Activated CD4-positive, alpha-beta T cell treated with anti-CD3 and anti-CD28 coated beads, Interleukin-2, Interleukin-4, amounts not matched to agents 100 ng/mL and 50 ng/mL, durations not matched to agents 16 hours and 8 hours (primary cell): Measurements from ENCODE around the gene CSTPP1.
A peak's percentile ranks its signal among the peaks of the same experiment; 100 is the strongest.

ENCODE experiments used
- DNase-seq: peaks from one replicate; pipeline ENCODE4 v3.0.0-alpha.2; 2020; ENCODE audit warnings: low spot score

The CSTPP1 gene

GRCh38 chr11:47132981-47133380 lies 196.4 kb downstream of the CSTPP1 start:
- DNase-seq: no peak

GRCh38 chr11:47136327-47136726 lies 199.8 kb downstream of the CSTPP1 start:
- no peak for DNase-seq

- DNase-seq: no peak
These were observed 200.4 kb downstream of the CSTPP1 start for GRCh38 chr11:47136921-47137320.

GRCh38 chr11:47137476-47137875 lies 200.9 kb downstream of the CSTPP1 start:
- no peak for DNase-seq

GRCh38 chr11:47139878-47140277 lies 203.3 kb downstream of the CSTPP1 start:
- DNase-seq: no peak

- DNase-seq: no peak
These were observed 206.8 kb downstream of the CSTPP1 start for GRCh38 chr11:47143322-47143721.

- DNase-seq: no peak
These were observed 208.0 kb downstream of the CSTPP1 start for GRCh38 chr11:47144541-47144940.

GRCh38 chr11:47147250-47147649 lies 210.7 kb downstream of the CSTPP1 start:
- no peak for DNase-seq

- DNase-seq: no peak
These were observed 211.1 kb downstream of the CSTPP1 start for GRCh38 chr11:47147681-47148080.

GRCh38 chr11:47148270-47148669 lies 211.7 kb downstream of the CSTPP1 start:
- no peak for DNase-seq

- no peak for DNase-seq
These were observed 212.5 kb downstream of the CSTPP1 start for GRCh38 chr11:47148903-47149531.

- DNase-seq: no peak
These were observed 213.2 kb downstream of the CSTPP1 start for GRCh38 chr11:47149782-47150181.

GRCh38 chr11:47152126-47152952 lies 215.8 kb downstream of the CSTPP1 start:
- no peak for DNase-seq

GRCh38 chr11:47152953-47153950 lies 216.7 kb downstream of the CSTPP1 start:
- peak; percentile 44 for DNase-seq

- peak; percentile 18 for DNase-seq
These were observed 218.3 kb downstream of the CSTPP1 start for GRCh38 chr11:47154616-47155570.

GRCh38 chr11:47155879-47156278 lies 219.3 kb downstream of the CSTPP1 start:
- no peak for DNase-seq

GRCh38 chr11:47156333-47156732 lies 219.8 kb downstream of the CSTPP1 start:
- DNase-seq: no peak

- DNase-seq: no peak
These were observed 220.4 kb downstream of the CSTPP1 start for GRCh38 chr11:47156951-47157350.

- no peak for DNase-seq
These were observed 221.2 kb downstream of the CSTPP1 start for GRCh38 chr11:47157805-47158204.

- no peak for DNase-seq
These were observed 221.7 kb downstream of the CSTPP1 start for GRCh38 chr11:47158242-47158641.

GRCh38 chr11:47160753-47161133 lies 224.2 kb downstream of the CSTPP1 start:
- no peak for DNase-seq
